NCI-H2227 (cell line): Measurements from ENCODE around the gene CDK11B.
"Not testable (repeated sequence)": the region's sequence is repeated elsewhere in the genome, so short reads cannot be mapped to it uniquely, and the experiment has no call there.

ENCODE experiments used
- DNase-seq: peaks from one replicate; lab custom pipeline; 2025; ENCODE audit not compliant: unreplicated experiment; lab: John Stamatoyannopoulos, UW

Gene CDK11B

DNA sequence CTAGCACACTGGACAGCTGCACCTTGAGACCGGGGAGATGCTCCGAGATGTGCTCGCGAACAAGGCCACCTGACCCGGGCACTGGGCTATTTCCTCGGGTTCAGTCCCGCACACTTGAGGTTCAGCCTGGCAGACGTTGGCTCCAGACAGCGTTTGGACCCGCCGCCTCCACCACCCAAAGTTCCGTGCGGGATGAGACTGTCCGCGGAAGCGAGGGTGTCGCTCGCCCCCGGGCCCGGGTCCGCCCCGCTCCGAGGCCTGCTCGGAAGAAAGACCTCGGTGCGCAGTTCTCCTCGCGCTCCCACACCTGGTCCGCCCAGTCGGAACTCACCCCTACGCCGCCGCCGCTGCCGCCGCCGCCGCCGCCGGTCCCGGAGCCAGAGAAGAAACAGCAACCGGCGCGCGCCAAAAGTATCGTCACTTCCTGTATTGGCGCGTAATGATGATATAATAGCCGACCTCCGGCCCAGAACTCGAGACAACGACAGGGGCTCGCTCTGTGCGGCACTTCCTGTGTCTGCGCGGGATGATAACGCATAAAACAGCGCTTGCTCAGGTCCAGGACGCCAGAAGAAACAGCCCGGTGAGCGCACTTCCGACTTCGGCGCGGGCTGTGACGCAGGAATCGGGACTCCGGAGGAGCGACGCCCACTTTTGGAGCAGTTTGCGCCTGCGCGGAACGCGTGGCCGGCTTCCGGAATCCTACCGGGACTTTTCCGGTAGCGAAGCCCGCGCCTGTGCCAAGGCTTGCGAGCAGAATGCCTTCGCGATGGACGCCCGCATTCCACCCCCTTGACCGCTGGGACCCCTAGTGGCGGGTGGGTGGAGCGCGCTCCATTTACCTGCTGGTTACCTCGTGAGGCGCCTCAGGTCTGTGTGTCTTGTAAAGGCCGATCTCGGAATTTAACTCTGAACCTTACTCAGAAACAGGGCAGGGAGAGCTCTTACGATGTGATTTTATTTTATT is at the start of gene CDK11B:
Gene CDK11B (minus strand): TSS at position 422 of the 967 bp plus-strand sequence. CDS start 1,519 bp downstream, outside the sequence.
- peak; percentile 95 for DNase-seq

DNA sequence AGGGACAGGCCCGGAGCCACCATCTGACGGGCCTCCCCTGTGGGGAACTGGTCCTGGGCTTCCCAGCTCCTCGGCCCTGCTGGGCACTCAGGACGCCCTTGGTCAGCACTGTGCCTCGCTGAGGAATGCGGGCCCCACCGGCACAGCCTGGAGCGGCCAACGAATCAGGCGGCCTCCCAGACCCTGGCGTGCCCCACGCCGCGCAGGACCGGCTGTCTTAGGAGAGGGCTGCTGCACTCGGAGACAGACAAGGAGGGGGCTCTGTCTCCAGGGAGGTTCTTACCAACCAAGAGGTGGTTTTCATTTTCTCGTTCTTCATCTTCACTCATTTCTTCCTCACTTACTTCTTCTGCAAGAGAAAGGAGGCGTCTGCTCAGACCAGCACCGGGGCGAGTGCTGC is 49.1 kb upstream of the CDK11B start:
- DNase-seq = not testable (repeated sequence)

- DNase-seq = not testable (repeated sequence)
Measured at GRCh38 chr1:1707241-1707640, 48.4 kb upstream of the CDK11B start.

GRCh38 chr1:1705623-1706022 is 46.8 kb upstream of the CDK11B start:
- DNase-seq = not testable (repeated sequence)

DNA sequence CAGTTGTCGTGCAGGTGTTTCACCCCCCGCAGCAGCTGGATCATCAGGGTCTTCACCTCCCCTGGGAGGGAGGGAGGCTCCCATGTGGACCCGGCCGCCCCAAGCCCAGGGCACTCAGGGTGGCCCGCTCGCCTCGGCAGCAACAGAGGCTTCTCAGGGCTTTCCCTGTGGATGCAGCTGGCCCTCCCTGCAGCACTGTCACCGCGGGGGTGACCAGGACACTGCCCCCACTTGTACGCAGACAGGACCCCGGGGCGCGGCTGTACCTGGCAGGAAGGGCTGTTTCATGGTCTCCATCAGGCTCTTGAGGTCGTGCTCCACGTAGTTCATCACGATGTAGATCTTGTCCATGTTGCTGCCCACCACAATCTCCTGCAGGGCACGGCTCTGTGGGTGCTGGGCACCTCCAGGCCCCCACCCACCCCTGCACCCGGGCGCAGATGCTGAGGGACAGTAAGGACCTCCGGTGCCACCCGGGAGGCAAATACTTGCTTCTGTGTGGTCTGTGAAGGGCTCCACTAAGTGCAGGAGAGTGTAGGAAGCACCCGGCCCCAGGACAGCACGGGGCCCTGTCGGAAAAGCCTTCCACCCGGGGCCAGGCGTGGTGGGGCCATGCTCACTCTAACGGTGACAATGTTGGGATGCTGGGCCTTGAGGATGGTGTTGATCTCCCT is 45.6 kb upstream of the CDK11B start:
- DNase-seq = not testable (repeated sequence)

DNA sequence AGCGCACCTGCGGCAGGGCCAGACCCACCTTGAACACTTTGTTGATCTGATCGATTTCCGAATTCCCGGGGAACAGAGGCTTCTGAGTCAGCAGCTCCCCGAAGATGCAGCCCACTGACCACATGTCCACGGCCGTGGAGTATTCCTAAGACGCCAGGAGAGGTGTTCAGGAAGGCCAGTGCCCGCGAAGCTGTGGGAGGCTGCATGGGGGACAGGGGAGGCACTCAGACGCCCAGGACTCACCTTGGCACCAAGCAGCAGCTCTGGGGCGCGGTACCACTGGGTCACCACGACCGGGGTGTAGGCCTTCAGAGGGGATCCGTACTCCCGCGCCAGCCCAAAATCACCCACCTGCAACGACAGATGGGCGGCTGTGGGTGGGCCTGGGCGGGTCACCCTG is 45.0 kb upstream of the CDK11B start:
- DNase-seq = no peak

- DNase-seq = not testable (repeated sequence)
Measured at GRCh38 chr1:1702506-1702905, 43.7 kb upstream of the CDK11B start.

- not testable (repeated sequence) for DNase-seq
Measured at GRCh38 chr1:1700557-1700956, 41.8 kb upstream of the CDK11B start.

- DNase-seq = not testable (repeated sequence)
Measured at GRCh38 chr1:1700067-1700466, 41.3 kb upstream of the CDK11B start.

- DNase-seq = not testable (repeated sequence)
Measured at GRCh38 chr1:1699061-1699460, 40.3 kb upstream of the CDK11B start.

GRCh38 chr1:1697358-1698183 is 38.8 kb upstream of the CDK11B start:
- DNase-seq = not testable (repeated sequence)

DNA sequence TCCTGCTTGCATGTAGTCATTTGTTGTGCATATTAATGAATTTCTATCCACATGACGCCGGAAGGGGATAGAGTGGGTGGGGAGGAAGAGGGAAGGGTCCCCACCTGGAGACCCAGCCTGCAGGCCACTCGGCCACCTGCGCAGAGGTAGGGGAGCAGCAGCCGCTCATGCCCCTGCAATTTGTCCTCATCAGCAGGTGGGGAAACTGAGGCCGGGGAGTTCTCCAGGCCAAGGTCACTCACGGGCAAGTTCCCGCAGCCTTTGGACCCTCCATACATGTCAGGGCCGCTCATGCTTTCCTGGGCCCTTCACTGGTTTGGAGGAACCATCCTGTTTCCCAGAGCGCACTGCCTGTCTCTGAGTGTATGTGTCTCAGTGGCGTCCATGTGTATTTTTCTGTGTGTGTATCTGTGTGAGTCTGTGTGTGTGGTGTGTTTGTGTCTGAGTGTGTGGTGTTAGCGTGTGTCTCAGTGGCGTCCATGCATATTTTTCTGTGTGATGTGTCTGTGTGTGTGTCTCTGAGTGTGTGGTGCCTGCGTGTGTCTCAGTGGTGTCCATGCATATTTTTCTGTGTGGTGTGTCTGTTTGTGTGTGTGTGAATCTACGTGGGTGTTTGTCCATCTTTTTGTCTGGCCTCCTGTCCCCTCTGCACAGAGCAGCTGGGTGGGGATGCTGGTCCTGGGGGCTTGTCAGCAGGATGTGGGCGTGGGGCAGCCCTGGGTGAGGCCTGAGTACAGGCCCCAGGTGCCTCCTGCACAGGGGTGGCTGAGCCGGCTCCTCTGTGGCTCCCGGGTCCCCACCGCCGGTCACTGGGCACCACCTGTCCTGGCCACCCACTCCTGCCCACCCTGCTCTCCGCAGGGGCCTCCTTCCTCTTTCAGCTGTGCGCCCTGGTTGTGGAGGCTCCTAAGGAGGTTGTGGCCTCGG is 37.9 kb upstream of the CDK11B start:
- not testable (repeated sequence) for DNase-seq

- DNase-seq = peak; percentile 95
Measured at GRCh38 chr1:1692714-1693647, 34.2 kb upstream of the CDK11B start, which contains the start of gene SLC35E2B. SLC35E2B (minus strand) TSS chr1:1692795; CDS start chr1:1676699, 16,096 bp downstream.

DNA sequence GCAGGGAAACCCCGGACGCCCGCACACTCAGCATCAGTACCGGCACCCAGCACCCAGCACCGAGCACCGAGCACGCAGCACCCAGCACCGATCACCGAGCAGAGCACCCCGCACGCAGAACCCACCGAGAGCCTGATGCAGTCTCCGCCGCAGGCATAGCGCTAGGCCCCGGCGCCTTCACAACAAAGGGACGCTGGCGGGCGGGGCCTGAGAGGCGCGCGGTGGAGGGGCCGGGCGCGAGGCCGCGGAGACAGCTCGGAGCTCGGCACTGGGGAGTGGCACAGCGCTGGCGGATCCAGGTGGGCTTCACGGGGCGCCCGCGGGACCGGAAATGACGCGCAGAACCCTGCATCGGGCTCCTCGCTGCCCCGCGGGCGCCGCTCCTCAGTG is 33.5 kb upstream of the CDK11B start:
- DNase-seq = peak; percentile 85

- not testable (repeated sequence) for DNase-seq
Measured at GRCh38 chr1:1691443-1691842, 32.6 kb upstream of the CDK11B start.

DNA sequence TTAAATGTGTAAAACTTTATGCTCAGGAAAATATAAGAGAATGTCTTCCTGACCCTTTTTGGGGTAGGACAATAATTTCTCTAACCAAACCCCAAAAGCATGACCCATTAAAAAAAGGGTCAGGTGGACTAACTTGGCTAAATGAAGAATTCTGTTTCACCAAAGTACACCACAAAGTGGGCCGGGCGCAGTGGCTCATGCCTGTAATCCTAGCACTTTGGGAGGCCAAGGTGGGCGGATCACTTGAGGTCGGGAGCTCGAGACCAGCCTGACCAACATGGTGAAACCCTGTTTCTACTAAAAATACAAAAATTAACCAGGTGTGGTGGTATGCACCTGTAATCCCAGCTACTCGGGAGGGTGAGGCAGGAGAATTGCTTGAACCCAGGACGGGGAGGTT is 30.7 kb upstream of the CDK11B start:
- not testable (repeated sequence) for DNase-seq

DNA sequence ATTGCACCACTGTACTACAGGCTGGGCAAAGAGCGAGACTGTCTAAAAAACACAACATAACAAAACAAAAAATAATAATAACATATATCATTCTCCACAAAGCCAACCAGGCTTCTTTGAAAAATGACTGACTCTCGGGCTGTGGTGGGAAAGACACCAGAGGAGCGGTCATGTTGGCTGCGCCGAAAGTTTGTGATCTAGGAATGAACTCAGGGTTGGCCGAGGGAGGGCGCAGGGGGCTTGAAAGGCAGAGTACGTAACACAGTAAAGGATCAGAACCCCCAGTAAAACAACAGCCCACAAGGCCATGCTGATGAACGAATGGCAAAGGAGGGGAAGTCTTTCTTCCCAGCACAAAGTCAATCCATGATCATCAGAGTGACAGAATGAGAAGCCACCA is 29.0 kb upstream of the CDK11B start:
- no peak for DNase-seq

GRCh38 chr1:1684031-1684681 is 25.4 kb upstream of the CDK11B start:
- DNase-seq = no peak
